HG03039 (cell line): ENCODE measurements around the gene FAM221B.

Source experiments
- ATAC-seq: cut with Tn5 transposase; IDR thresholded peaks from one replicate; pipeline ENCODE4 v1.9.1; 2021; ENCODE audit warnings: mild to moderate bottlenecking, moderate library complexity; ENCODE audit not compliant: unreplicated experiment

FAM221B gene

DNA sequence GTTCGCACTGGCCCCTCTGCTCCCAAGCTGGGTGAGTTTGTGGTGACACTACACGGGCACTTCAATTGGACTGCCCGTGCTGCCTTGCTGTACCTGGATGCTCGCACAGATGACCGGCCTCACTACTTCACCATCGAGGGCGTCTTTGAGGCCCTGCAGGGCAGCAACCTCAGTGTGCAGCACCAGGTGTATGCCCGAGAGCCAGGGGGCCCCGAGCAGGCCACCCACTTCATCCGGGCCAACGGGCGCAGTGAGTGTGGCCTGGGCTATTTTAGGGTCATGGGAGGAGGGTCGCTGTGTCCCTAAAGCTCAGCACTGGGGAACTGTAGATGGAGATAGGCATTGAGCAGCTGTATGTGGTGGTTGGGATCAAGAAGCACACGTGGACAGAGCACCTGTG is 35.7 kb downstream of the FAM221B start:
- no peak for ATAC-seq

DNA sequence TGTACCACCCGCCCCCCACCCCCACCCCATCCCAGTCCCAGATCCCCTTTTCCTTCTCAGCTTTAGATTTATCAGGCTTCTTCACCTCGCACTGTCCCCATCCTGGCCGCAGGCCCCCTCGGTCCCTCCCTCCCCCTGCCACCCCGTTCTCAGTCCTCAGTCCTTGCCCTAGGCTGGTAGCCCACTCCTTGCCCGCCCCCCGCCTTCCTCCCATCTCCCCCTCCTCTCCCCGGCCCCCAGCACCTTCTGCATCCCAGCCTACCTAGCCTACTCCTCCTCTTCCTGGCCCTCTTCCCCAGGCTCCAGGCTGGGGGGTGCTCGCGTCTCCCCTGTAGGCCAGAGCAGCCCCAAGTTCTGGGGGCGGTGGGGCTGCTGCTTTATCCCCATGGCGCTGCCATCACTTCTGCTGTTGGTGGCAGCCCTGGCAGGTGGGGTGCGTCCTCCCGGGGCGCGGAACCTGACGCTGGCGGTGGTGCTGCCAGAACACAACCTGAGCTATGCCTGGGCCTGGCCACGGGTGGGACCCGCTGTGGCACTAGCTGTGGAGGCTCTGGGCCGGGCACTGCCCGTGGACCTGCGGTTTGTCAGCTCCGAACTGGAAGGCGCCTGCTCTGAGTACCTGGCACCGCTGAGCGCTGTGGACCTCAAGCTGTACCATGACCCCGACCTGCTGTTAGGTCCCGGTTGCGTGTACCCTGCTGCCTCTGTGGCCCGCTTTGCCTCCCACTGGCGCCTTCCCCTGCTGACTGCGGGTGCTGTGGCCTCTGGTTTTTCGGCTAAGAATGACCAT is 36.3 kb downstream of the FAM221B start:
- no peak for ATAC-seq

DNA sequence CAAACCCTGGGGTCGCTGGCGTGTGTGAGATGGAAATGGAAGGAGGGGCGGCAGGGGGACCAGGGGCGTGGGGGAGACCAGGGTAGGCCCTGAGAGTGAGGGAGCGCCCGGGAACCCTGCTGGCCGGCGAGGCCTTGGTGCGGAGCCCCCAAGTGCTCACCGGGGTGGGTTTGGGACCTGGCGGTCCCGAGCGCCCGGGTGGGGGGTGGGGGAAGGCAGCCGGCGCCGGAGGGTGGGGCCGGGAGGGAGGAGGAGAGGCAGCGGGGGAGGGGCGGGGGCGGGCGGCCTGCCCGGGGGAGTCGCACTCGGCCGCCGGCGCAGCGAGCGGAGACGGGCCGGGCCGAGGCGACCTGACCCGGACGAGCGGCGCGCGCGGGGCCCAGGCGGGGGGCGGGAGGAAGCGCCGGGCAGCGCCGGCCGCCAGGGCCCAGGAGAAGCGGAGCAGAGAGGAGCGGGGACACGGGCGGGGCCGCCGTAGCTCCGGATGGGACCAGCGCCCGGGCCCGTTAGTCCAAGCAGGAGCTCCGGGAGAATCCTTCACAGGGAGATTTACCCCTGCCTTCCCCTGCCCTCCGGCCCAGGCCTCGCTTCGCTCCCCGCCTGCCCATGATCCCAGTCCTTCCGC is 37.1 kb downstream of the FAM221B start, which contains the start of gene NPR2:
Gene NPR2 (plus strand): TSS at position 295 of the 625 bp plus-strand sequence. CDS start 818 bp downstream, outside the sequence.
- ATAC-seq: no peak

DNA sequence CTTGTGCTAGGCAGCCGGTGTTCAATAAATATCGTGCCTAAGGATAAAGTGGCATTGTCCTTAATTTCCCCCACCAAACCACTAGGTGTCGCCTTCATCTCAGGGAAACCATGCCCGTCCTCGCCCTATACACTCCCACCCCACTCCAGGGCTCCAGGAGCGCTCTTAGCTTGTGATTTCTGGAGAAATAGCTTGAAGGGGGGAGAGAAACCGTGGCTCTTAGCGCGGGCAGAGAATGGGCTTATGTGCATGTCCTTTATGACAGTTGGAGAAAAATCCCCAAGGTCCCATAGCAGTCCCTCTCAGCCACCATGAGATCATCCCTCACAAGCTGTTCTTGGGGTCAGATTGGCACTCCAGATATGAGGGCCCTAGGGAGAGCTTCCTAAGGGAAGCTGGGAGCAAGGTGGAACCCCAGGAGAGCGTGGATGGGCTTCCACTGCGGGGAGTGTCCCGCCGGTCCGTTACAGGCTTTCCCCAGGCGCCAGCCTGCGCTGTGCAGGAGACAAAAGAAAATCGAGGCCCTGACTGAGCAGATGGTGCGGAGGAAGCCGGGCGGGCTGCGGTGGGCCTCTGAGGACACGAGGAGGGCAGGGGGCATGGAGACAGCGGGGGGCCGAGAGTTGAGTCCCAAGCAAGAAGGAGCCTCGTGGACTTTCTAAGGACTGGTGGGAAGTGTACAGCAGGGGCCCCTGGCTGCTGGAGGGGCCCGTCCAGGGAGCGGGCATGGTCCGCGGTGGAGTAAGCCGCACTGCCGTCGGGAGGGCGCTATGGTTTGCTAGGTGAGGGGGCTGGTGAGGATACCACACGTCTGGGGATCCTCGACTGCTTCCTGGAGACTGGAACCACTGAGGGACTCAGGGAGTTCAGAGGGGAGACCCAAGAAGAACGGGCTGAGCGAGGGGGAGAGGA is 37.9 kb downstream of the FAM221B start:
- no peak for ATAC-seq

DNA sequence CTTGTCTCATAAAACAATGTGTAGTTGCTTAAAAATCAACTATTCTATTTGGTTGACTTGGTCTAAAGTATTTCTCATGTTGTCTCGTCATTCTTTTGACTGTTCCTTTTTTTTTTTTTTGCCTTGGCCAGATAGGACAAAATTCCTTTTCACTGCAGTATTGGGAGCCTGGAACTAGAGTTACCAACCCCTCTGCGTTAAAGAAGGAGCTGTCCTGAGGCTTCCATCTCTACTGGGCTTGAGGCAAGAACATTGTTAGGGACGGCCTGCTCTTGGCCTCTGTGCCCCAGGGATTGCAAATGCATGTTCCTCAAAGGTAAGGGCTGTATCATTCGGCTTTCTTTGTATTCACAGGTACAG is 38.5 kb downstream of the FAM221B start:
- ATAC-seq: no peak

DNA sequence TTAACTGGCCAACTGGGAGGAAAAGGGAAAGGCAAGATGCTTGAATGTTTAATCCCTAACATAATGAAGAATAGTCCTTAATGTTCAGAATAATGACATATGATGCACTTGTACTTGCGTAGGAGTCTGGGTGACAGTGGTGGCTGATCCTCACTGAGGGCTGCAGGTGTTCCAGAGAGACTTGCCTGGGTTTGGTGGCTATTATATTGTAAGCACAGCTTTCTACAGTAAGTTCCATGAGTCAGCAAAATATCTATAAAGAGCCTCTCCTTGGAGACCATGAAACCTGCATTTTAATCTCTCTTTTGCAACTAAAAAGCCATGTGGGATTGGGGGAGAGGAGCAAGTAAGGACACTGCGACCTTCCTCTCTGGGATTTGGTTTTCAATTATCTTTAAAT is 39.0 kb downstream of the FAM221B start:
- no peak for ATAC-seq

DNA sequence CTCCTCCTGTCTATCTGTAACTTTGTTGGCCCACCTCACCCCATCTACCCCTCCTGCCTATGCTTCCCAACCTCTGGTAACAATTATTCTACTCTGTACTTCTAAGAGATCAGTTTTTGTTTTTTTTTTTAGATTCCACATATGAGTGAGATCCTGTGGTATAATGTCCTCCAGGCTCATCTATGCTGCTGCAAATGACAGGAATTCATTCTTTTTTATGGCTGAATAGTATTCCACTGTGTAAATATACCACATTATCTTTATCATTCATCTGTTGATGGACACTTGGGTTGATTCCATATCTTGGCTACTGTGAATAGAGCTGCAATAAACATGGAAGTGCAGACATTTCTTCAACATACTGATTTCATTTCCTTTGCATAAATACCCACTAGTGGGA is 45.1 kb downstream of the FAM221B start:
- no peak for ATAC-seq

DNA sequence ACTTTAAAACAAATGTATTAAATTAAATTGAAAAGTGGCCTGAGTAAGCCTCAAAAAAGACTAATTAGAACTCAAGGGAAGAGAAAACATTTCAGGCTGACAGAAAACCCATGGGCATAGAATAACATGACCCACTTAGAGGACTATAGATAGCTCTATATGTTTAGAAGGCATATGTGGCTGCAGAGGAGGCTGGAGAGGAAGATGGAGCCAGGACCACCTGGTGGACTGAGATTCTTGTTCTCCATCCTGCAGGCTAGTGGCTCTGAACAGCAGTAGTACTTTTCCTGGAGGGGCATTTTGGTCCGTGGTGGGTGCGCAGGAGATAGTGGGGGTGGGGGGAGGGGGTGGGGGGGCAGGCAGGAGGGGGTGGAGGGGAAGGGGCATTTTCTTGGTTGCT is 47.5 kb downstream of the FAM221B start:
- no peak for ATAC-seq

DNA sequence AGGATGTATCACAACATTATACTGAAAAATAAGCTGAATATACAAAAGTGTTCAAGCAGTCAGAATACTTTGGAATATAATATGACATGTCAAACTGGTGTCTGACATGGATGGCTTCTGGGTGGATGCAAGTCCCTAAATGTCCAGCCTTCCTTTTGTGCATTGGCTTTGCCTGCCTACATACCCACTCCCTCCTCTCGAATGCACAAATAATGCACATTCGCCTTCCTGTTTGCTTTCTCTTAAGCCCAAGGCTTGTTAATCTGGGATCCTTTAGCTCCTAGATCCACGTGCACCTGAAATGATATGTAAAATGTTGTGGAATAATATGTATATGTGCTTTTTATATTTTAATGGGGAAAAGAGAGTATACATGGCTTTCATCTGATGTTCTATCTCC is 50.0 kb downstream of the FAM221B start:
- ATAC-seq: no peak

DNA sequence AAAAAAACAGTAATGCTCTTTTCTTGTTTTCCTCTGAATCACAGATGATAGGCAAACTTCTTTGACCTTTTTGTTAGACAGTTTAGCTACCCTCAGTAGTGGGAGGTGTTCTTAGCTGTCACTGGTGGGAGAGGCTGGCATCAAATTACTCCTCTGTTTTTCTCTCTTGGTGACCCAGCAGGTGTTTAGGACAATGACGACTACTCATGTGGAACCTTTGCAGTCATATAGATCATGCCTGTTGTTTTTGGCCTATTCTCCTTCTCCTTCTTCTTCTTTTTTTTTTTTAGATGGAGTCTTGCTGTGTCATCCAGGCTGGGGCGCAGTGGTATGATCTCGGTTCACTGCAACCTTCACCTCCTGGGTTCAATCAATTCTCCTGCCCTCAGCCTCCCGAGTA is 52.5 kb downstream of the FAM221B start:
- ATAC-seq: no peak

DNA sequence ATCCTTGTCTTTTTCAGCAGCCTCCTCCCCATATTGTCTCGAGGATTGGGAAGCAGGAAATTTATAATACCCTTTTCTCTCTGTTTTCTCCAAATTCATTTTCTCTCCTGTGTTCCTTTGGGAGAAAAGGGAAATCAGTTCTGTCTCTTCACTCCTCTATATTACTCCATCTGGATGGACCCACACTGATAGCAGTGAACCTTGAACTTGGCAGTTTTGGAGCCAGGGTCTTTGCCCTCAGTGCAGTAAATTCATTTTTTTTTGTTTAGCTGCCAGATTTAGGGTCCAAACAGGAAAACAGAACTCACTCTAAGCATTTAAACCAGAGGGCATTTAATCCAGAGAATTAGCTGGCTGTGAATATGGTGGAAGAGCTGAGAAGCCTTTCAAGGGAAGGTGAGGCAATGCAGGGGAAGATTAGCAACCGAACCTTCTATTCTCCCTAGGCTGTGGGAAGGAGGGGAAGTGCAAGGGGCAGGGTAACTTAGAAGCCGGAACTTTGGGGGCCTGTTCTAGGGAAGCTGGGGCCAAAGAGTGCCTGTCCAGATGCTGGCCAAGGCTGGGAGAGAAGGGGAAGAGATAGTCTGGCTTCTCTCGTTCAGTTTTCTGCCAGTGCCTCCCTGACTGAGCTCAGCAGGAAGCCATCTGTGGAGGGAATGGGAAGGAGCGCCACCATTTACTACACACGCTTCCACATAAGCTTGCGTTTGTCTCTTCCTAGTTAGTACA is 53.5 kb downstream of the FAM221B start:
- no peak for ATAC-seq

DNA sequence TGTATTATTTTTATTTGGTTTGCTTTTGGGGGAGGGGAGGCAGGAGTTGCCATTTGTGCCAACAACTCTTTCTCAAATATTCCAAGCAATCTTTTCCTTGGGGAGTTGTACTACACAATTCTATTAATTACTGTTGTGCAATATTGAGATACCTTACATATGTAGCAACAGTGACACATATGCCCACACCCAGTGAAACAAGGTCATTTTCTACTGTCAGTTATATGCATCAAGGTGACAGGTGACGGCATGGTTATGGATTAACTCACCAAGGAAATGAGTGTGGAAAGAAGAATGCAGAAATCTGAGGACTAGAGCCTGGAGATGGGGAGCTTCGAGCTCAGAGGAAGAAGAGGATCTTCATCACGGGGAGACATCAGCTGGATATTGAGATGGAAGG is 56.6 kb downstream of the FAM221B start:
- no peak for ATAC-seq

DNA sequence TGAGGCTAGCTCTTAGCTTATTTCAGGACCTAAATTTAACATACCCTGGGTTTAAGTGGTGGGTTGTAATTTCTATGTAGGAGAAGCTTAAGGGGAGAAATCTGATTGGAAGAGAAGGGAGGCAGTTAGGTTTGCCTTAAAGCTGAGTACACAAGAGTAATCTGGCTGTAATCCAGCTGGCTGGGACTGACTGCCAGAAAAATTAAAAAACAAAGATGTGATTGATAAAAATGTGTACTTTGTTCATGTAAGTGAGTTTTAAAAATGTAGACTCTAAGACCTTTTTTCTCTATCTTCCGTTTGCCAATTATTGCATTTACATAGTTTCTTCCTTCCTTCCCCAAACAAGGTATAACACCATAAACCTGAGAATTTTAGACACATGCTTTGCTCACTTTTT is 57.0 kb downstream of the FAM221B start:
- ATAC-seq: no peak

DNA sequence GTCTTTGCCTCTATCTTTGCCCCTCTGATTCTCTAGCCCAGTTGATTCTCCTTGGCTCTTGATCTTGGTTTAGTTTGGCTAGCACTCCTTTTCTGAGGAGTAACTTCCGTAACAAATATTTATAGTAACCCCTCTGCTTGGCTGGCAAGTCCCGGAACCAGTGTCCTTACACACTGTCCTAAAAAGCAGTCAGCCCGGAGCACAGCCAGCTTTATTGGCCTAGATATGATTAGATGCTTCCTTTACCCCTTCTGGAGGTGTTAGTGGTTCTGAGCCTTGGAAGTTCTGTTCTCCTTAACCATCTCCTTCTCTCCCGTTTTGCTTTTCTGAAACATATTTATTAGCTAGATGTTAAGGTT is 57.5 kb downstream of the FAM221B start:
- no peak for ATAC-seq

DNA sequence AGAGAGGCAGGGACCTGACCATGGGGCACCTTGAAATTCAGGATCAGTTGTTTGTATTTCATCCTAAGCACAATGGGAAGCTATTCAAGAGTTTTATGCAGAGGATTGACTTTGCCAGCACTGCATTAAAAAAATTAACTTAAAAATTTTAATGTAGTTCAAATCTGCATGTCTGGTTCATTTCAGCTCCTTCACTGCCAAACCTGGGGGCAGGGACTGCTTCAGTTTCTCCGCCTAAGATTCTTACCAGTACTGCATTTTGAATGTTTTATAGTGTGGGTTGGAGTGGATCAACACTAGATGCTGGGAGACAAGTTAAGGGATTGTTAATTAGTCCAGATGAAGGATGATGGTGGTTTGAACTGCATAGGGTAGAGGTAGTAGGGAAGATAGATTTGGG is 58.8 kb downstream of the FAM221B start:
- ATAC-seq: no peak

DNA sequence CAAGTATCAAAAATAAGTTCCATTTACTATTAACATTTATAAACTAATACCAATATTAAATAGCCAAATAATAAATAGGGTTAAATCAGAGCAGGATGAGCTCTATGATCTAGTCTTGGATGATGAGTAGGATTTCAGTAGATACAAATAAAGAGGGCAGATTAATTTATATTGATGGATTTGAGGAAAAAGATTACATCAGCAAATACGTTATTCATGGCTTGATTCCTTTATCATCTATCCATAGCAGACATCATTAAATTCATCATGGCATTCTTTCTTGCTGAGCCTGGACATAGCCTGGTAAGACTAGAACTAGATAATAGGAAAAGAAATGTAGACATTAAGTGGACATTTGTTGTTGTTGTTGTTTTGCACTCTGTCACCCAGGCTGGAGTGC is 61.1 kb downstream of the FAM221B start:
- no peak for ATAC-seq

DNA sequence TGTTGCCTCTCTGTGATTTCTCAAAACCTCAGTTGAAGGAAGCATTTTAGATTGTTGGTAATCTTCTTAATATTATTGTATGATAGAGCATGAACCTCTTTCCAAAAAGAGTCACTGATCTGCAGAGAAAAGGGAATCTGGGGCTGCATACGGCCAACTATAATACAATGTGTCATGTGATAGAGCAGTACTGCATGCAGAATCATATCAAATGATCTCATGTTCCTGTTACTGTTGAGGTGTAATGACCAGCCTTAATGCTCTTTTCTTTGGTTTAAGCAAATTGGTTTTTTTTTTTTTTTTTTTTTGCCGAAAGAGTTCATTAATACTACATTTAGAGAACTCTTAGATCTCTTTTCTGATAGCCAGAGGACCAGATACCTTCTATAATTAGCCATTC is 61.5 kb downstream of the FAM221B start:
- no peak for ATAC-seq
